HS-27A (cell line): ENCODE results near the gene IPCEF1.
"Not testable (repeated sequence)": the region's sequence is repeated elsewhere in the genome, so short reads cannot be mapped to it uniquely, and the experiment has no call there.

ENCODE experiments used
- DNase-seq: peaks from one replicate; pipeline ENCODE4 v3.0.0-alpha.2; 2012; ENCODE audit warnings: low read depth, missing footprints

The IPCEF1 gene

DNA sequence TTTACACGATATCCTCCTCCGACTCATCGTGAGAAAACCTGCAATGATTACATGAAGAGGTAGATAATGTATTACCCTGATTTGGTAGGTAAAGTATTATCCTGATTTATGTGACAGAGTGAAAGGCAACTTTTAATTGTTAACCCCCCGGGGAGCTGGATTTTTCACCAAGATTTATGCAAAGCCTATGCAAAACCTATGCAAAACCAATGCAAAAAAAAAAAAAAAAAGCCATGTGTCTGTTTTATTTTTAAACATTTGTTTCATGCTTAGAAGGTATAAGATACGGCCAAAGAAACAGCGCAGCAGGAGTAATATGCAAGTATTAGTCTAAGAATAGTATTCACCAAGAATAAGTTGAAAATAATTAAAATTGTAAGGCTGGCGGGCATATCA is 109.9 kb downstream of the IPCEF1 start:
- DNase-seq, result no peak

- DNase-seq, result no peak
These were observed 111.1 kb downstream of the IPCEF1 start for GRCh38 chr6:154245506-154245905.

- no peak for DNase-seq
These were observed 112.5 kb downstream of the IPCEF1 start for GRCh38 chr6:154243793-154244750.

GRCh38 chr6:154242617-154243357 is 113.8 kb downstream of the IPCEF1 start:
- DNase-seq, result no peak

GRCh38 chr6:154241581-154241980 is 115.0 kb downstream of the IPCEF1 start:
- DNase-seq, result no peak

DNA sequence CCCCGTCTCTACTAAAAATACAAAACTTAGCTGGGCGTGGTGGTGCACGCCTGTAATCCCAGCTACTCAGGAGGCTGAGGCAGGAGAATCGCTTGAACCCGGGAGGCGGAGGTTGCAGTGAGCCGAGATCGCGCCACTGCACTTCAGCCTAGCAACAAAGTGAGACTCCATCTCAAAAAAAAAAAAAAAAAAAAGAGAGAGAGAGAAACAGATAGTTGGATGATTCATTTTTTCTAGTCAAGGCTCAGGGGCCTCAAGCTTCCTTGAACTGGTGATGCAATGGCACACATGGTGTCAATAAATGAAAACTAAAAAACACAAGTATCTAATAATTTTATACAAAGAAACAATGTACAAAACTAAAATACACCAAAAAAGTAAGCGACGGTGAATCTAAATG is 115.5 kb downstream of the IPCEF1 start:
- DNase-seq, result not testable (repeated sequence)

DNA sequence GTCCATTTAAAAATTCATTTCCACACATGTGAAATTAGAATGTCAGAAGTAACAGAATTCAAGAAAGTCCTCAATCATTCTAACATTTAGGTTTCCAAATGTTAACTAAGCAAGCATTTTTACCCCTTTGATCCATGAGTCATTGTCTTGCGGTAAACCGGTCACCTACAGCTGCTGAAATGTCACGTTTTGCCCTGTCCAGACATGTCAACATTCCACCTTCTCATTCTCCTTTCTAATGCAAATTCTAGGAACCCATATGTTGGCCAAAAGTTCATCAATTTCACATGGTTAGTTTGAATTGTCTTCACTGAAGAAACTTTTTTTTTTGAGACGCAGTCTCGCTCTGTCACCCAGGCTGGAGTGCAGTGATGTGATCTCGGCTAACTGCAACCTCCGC is 117.2 kb downstream of the IPCEF1 start:
- DNase-seq, result no peak

DNA sequence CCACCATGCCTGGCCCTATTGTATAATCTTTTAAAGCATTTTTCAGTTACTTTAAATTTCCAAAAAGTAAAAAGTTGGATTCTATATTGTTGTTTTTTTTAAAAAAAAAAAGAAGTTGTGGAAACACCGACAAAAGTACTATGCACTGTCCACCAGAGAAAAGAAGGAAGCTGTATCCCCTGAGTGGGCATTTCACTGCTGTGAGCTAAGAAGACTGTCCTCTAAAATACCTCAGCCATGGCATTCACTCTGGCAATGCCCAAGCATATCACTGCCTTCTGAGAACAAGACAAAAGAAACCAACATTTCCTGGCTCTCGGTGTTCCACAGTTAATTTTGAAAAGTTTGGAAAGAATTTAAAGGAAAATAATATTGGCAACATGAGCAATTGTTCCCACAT is 117.8 kb downstream of the IPCEF1 start:
- DNase-seq, result no peak

DNA sequence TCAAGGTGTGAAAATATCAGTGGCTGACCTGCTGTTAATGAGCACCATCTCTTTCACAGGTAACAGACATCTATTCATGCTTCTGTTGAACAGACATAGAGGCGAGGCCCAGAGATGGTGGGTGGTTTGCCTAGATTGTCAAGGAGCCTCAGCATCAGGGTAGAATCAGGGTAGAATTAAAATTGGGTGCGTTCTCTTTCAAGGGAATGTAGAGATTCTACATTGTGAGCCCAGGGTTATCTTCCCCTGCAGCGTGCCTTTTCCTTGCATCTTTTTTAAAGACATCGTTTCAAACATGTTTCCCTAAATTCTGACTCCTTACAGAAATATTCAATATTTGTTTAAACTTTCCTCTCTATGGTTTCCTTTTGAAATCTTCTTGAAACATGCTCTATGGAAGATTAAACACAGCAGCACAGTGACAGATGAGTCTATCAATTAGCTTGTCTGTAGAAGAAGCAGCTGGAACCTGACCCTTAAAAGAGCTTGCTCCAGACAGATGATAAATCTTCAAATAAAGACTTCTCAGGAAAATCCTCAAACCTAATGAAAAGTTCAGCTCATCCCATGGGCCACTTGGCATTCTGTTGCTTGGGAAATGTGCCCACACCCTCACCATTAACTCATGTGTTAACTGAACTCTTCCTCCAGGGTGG is 119.8 kb downstream of the IPCEF1 start:
- no peak for DNase-seq

DNA sequence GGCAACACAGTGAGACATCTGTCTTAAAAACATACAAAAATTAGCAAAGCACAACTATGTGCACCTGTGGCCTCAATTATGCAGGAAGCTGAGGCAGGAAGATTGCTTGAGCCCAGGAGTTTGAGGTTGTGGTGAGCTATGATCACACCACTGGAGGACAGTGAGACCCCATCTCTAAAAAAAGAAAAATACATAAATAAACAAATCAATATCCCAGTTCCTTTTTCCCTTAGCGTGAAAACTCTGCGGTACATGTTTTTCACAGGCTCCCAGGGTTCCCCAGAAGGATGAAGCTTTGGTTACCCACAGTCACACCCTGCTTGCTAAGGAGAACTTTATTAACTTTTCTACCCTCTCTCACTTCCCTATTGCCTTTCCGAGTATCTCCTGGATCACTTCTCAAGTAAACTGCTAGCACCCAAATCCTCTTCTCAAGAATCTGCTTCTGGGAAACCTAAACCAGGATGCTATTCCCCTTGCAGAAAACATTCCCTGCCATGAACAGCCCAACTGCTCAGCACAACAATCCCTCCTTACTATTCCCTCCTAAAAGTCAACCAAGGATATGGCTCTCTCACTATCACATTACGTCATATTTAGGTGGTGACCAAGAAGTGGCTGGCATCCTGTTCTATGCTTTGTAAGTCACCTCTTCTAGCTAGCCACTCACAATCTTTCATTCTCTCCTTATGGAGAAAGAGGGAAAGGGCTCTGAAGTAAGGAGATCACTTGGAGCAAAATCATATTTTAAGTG is 122.4 kb downstream of the IPCEF1 start:
- no peak for DNase-seq

DNA sequence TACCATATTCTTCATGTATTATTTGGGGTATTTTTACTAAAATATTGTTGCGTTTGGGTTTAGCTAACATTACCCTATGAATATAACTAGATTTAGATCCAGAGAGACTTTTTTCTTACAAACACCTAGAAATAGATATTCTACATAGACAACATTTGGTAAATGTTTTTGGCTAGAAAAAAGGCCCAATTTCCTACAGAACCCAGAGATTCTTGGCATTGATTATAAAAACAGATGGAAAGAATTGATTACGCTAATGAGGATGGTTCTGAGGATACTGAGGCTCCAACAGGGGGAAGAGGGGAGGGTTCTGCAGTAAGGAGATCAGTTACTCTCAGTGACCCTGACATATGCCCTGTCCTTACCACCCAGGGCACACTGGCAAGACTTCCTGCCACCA is 123.2 kb downstream of the IPCEF1 start:
- DNase-seq, result no peak

DNA sequence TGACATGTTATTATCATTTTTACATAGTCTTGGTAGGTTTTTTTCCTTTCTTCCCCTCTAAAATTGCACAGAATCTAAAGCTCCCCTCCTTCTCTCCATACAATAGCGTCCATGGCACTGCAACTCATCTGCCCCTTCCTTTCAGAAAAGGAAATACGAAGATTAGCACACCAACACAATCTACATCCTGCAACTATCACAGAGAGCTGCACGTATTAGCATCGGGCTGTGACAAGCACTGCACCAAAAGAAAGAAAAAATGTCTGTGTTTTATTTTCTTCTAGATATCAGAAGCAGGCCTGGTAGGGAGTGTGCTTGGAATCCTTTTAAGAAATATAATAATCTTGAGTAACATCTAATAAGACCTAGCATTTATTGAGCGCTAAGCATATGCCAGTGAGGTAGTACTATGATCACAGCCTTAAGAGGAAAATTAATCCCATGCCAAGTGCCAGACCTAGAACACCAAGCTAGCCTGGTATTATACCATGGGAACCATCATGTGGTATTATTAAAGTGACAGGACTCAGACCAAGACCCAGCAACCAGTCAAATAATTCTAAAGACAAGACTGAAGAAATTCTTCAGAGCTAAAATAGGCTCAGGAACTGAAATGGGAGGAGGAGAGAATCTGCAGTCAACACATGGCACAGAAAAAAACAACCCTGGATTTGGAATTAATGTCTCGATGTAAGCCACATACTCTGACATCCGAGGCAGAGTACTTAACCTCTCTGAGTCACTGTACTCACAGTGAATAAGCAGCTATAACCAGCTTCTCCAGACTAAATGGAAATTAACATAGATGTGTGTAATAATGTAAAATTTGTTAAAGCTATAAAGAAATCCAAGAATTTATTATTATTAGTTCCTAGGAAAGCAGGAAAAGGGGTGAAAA is 124.3 kb downstream of the IPCEF1 start:
- DNase-seq, result no peak

GRCh38 chr6:154230910-154231595 is 125.5 kb downstream of the IPCEF1 start:
- DNase-seq, result no peak

- DNase-seq, result no peak
These were observed 126.2 kb downstream of the IPCEF1 start for GRCh38 chr6:154230393-154230792.

GRCh38 chr6:154229786-154230185 is 126.8 kb downstream of the IPCEF1 start:
- no peak for DNase-seq

GRCh38 chr6:154228521-154228905 is 128.1 kb downstream of the IPCEF1 start:
- DNase-seq, result no peak

- DNase-seq, result no peak
These were observed 128.6 kb downstream of the IPCEF1 start for GRCh38 chr6:154227862-154228520.

DNA sequence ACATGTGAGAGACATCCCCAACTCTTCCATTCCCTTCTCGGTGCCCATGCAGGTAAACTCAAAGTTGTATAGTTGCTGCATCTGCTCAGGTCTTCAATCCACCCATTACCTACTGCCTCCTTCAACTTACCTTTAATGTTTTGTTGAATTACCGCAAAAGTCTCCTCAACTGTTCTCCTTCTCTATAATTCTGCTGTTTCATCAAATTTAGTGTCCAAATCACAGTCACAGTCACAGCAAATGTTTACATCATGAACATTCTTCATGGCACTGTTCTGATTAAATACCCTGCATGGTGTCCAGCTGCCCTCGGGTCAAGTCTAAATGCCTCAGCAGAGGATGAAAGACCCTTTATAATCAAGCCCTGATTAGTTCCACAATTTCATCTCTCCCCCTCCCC is 130.1 kb downstream of the IPCEF1 start:
- DNase-seq, result no peak

DNA sequence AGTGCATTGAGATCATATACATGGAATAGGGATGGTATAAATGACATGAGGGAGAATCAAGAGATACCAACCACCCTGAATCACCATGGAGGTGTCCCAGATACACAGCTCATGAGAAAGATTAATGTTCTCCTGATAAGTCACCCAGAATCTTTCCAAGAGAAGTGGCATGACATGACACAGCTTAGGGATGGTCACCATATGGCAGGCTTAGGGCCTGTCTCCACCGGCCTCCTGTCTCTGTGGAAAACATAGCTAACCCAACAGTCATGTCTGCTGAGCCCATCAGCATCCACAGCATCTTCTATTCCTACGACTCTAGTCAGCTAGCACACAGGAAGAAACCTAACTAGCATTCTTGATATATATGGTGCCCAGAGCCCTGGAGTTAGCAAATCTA is 133.3 kb downstream of the IPCEF1 start:
- DNase-seq, result no peak

DNA sequence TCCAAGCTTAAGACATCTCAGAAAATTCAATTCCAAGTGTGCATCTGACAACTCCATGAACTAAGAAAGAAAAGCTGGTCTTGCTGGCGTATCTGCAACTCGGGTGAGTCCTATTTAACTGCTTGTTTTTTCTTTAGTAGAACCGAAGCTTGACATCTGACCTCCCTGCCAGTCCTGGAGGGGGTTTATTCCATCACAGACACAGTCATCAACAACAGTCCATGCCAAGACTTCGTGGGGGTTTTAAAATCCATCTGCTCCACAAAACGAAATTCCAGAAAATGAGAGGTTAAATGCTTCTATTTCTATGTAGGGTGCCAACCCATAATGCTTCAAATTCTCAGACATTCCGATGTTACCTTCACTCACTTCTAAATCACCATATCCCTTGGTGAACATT is 133.9 kb downstream of the IPCEF1 start:
- DNase-seq, result no peak
